HepG2 (cell line): Measurements from ENCODE around the gene IL6R. TPM values are rescaled to one million over a fixed set of nuclear protein-coding genes. Genes with fewer than 3 reads are reported as not detected.
A peak's percentile ranks its signal among the peaks of the same experiment; 100 is the strongest.

Source experiments
- ELF3 ChIP-seq: IDR thresholded peaks from 2 replicates; pipeline ENCODE4 v1.6.1; 2016; ENCODE audit warnings: missing genetic modification reagents, missing compliant biosample characterization
- ESRRA ChIP-seq: sonication (generic); formaldehyde crosslinking; IDR thresholded peaks from 2 replicates; pipeline ENCODE4 v1.5.1; 2020; ENCODE audit warnings: mild to moderate bottlenecking, low read depth, missing genetic modification reagents
- GABPA ChIP-seq, 2 experiments: IDR thresholded peaks; 2 replicates each; pipeline ENCODE4 v1.6.1; 2011 to 2016; ENCODE audit warnings: low read depth in 2 of 2, low read length in 1 of 2, missing biosample characterization in 1 of 2, missing genetic modification characterization in 1 of 2
- HNF4A ChIP-seq: sonication (generic); formaldehyde crosslinking; IDR thresholded peaks from 2 replicates; pipeline ENCODE4 v1.4.0; 2020; ENCODE audit warnings: missing genetic modification reagents
- NCOA2 ChIP-seq: sonication (generic); formaldehyde crosslinking; IDR thresholded peaks from 2 replicates; pipeline ENCODE4 v1.8.0; 2022; ENCODE audit warnings: inconsistent platforms
- NR2F1 ChIP-seq, 2 experiments: fragments of 450-650 bp in 1 of 2; formaldehyde crosslinking in 1 of 2; IDR thresholded peaks; 2 replicates each; pipeline versions ENCODE4 v1.5.0 to v1.6.1; 2016 to 2020; ENCODE audit warnings: mild to moderate bottlenecking in 1 of 2, missing compliant biosample characterization in 1 of 2, missing genetic modification reagents in 1 of 2, moderate library complexity in 1 of 2
- PAXIP1 ChIP-seq: sonication (generic); formaldehyde crosslinking; conservative IDR thresholded peaks from 2 replicates; pipeline ENCODE4 v1.4.0; 2020; ENCODE audit warnings: mild to moderate bottlenecking, missing genetic modification reagents, moderate library complexity
- REL ChIP-seq: sonication (generic); formaldehyde crosslinking; conservative IDR thresholded peaks from 2 replicates; pipeline ENCODE4 v1.8.0; 2022; ENCODE audit warnings: mild to moderate bottlenecking, missing genetic modification reagents, moderate library complexity
- SALL1 ChIP-seq: sonication (generic); formaldehyde crosslinking; IDR thresholded peaks from 2 replicates; pipeline ENCODE4 v1.8.0; 2022; ENCODE audit warnings: mild to moderate bottlenecking, missing genetic modification reagents
- SMC3 ChIP-seq: IDR thresholded peaks from 2 replicates; pipeline ENCODE4 v1.6.1; 2011; ENCODE audit warnings: low read length, improper control_type of control experiment
- SNRNP70 ChIP-seq: fragments of 200-400 bp; formaldehyde crosslinking; IDR thresholded peaks from 2 replicates; pipeline ENCODE4 v1.6.1; 2017; ENCODE audit warnings: mild to moderate bottlenecking, low read depth, low read length, moderate library complexity
- STAG1 ChIP-seq: sonication (generic); formaldehyde crosslinking; IDR thresholded peaks from 2 replicates; pipeline ENCODE4 v1.4.0; 2020; ENCODE audit warnings: missing genetic modification reagents
- YY1 ChIP-seq: IDR thresholded peaks from 2 replicates; pipeline ENCODE4 v1.6.1; 2011; ENCODE audit warnings: low read length, low read depth, moderate library complexity, mild to moderate bottlenecking; ENCODE audit not compliant: insufficient read depth, insufficient replicate concordance
- ZFP36L2 ChIP-seq: sonication (generic); formaldehyde crosslinking; IDR thresholded peaks from 2 replicates; pipeline ENCODE4 v1.4.0; 2020; ENCODE audit warnings: missing genetic modification reagents
- ZNF234 ChIP-seq: sonication (generic); formaldehyde crosslinking; conservative IDR thresholded peaks from 2 replicates; pipeline ENCODE4 v1.5.1; 2020; ENCODE audit warnings: mild to moderate bottlenecking, missing genetic modification reagents
- ZNF343 ChIP-seq: sonication (generic); formaldehyde crosslinking; IDR thresholded peaks from 2 replicates; pipeline ENCODE4 v1.4.0; 2020; ENCODE audit warnings: mild to moderate bottlenecking, missing genetic modification reagents
- ZNF484 ChIP-seq: sonication (generic); formaldehyde crosslinking; IDR thresholded peaks from 2 replicates; pipeline ENCODE4 v1.5.1; 2020; ENCODE audit warnings: mild to moderate bottlenecking, low read depth, missing genetic modification reagents, borderline replicate concordance
- ZNF737 ChIP-seq: sonication (generic); formaldehyde crosslinking; IDR thresholded peaks from 2 replicates; pipeline ENCODE4 v1.5.0; 2020; ENCODE audit warnings: missing genetic modification reagents, mild to moderate bottlenecking, borderline replicate concordance
- polyA plus RNA-seq, 8 experiments: library from polyadenylated mRNA; depleted of rRNA in 3 of 8; stranded (reverse) in 7 of 8; unstranded in 1 of 8; fragments of >200 nt; fragmentation: Illumina TruSeq in 4 of 8; extraction: Trizol in 4 of 8; gene quantifications; 2 replicates each; pipeline versions ENCODE4 v1.2.1 to v1.2.3, GENCODE V29; 2011 to 2016; ENCODE audit warnings: low read depth in 4 of 8, missing spikeins in 1 of 8, mixed read lengths in 1 of 8; ENCODE audit not compliant: insufficient read depth in 1 of 8
- total RNA-seq, 5 experiments: library from RNA; depleted of rRNA; stranded (reverse); fragments of >200 nt; fragmentation: Illumina TruSeq; extraction: Trizol; gene quantifications; 2 replicates each; pipeline ENCODE4 v1.2.3, GENCODE V29; 2016; ENCODE audit warnings: low read depth in 1 of 5
- TF ChIP-seq, protein P1 (sequence below), 2 experiments: IDR thresholded peaks; 2 replicates each; pipeline ENCODE4 v1.6.1; 2011 to 2012; ENCODE audit warnings: low read length in 2 of 2, borderline replicate concordance in 1 of 2, low read depth in 1 of 2, mild to moderate bottlenecking in 1 of 2, moderate library complexity in 1 of 2
- TF ChIP-seq, protein P2 (sequence below): sonication (generic); IDR thresholded peaks from 2 replicates; pipeline ENCODE4 v1.6.1; 2016; ENCODE audit warnings: low read depth, borderline replicate concordance
- TF ChIP-seq, protein P3 (sequence below): sonication (generic); formaldehyde crosslinking; IDR thresholded peaks from 2 replicates; pipeline ENCODE4 v1.4.0; 2020; ENCODE audit warnings: mild to moderate bottlenecking, missing genetic modification reagents

The IL6R gene
- total and polyA plus RNA-seq, 2 of the 13 experiments (the other 11 are each of a cell fraction or from before 2014, with no cell fraction given) = 5.0 to 24.5 TPM

- TF ChIP-seq STAG1 (CRISPR knock-in tag) (no peak), SMC3 (no peak), ZNF484 (CRISPR knock-in tag) (no peak), ESRRA (peak; percentile 80; the same call in 1 of the 2 replicates), HNF4A (CRISPR knock-in tag) (peak; percentile 79), ELF3 (peak; percentile 78), NCOA2 (CRISPR knock-in tag) (no peak), ZNF234 (CRISPR knock-in tag) (no peak), REL (CRISPR knock-in tag) (no peak), YY1 (no peak), ZNF737 (CRISPR knock-in tag) (no peak), ZNF343 (CRISPR knock-in tag) (no peak), PAXIP1 (CRISPR knock-in tag) (peak; percentile 31; the same call in 1 of the 2 replicates), SALL1 (CRISPR knock-in tag) (peak; percentile 64), NR2F1 (CRISPR knock-in tag; IDR thresholded peaks at IDR 0.05) (peak; percentile 81 to 91), SNRNP70 (no peak), GABPA (IDR thresholded peaks at IDR 0.05; ENCODE audit: low read depth, low read length) (no peak), GABPA (CRISPR knock-in tag; IDR thresholded peaks at IDR 0.05; ENCODE audit: low read depth) (peak; percentile 41; the same call in 1 of the 2 replicates), ZFP36L2 (CRISPR knock-in tag) (no peak)
- TF ChIP-seq, protein P1, sequence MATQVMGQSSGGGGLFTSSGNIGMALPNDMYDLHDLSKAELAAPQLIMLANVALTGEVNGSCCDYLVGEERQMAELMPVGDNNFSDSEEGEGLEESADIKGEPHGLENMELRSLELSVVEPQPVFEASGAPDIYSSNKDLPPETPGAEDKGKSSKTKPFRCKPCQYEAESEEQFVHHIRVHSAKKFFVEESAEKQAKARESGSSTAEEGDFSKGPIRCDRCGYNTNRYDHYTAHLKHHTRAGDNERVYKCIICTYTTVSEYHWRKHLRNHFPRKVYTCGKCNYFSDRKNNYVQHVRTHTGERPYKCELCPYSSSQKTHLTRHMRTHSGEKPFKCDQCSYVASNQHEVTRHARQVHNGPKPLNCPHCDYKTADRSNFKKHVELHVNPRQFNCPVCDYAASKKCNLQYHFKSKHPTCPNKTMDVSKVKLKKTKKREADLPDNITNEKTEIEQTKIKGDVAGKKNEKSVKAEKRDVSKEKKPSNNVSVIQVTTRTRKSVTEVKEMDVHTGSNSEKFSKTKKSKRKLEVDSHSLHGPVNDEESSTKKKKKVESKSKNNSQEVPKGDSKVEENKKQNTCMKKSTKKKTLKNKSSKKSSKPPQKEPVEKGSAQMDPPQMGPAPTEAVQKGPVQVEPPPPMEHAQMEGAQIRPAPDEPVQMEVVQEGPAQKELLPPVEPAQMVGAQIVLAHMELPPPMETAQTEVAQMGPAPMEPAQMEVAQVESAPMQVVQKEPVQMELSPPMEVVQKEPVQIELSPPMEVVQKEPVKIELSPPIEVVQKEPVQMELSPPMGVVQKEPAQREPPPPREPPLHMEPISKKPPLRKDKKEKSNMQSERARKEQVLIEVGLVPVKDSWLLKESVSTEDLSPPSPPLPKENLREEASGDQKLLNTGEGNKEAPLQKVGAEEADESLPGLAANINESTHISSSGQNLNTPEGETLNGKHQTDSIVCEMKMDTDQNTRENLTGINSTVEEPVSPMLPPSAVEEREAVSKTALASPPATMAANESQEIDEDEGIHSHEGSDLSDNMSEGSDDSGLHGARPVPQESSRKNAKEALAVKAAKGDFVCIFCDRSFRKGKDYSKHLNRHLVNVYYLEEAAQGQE (IDR thresholded peaks at IDR 0.05; ENCODE audit: borderline replicate concordance in 1 of 2, low read depth in 1 of 2, low read length in 2 of 2) = no peak
- TF ChIP-seq, protein P2, sequence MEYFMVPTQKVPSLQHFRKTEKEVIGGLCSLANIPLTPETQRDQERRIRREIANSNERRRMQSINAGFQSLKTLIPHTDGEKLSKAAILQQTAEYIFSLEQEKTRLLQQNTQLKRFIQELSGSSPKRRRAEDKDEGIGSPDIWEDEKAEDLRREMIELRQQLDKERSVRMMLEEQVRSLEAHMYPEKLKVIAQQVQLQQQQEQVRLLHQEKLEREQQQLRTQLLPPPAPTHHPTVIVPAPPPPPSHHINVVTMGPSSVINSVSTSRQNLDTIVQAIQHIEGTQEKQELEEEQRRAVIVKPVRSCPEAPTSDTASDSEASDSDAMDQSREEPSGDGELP = no peak
- TF ChIP-seq, protein P3, sequence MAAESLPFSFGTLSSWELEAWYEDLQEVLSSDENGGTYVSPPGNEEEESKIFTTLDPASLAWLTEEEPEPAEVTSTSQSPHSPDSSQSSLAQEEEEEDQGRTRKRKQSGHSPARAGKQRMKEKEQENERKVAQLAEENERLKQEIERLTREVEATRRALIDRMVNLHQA (CRISPR knock-in tag) = no peak
These were observed 92.1 kb downstream of the IL6R start (continued) for GRCh38 chr1:154497026-154497806.
